HL-60 (cell line): Measurements from ENCODE around the gene INO80.

Source experiments
- CTCF ChIP-seq: IDR thresholded peaks from one replicate; pipeline ENCODE4 v1.5.1; 2011; ENCODE audit warnings: low read length, control low read depth, inconsistent platforms; ENCODE audit not compliant: insufficient read depth
- GABPA ChIP-seq: IDR thresholded peaks from 2 replicates; pipeline ENCODE4 v1.6.1; 2012; ENCODE audit warnings: low read depth
- REST ChIP-seq: IDR thresholded peaks from 2 replicates; pipeline ENCODE4 v1.6.1; 2012; ENCODE audit warnings: low read depth; ENCODE audit not compliant: insufficient replicate concordance

GRCh38 chr15:41055706-41056105, 60.4 kb downstream of the INO80 start:
- TF ChIP-seq CTCF (no peak), REST (no peak), GABPA (no peak)
